Right atrium auricular region (tissue), 2 donors: Measurements from ENCODE around the gene PCDHGA2. TPM values are rescaled to one million over a fixed set of nuclear protein-coding genes. Genes with fewer than 3 reads are reported as not detected.

Experiments used
- DNase-seq: peaks from one replicate; pipeline ENCODE4 v3.0.0-alpha.2; 2019; ENCODE audit warnings: low spot score
- H3K27ac ChIP-seq, 2 donors: fragments of 200-600 bp; sonication (generic); 1 replicate in 1 of 2; 2 replicates in 1 of 2; pipeline ENCODE4 v1.5.1; 2016 to 2019
- H3K27me3 ChIP-seq, 2 donors: fragments of 200-600 bp; sonication (generic); one replicate each; pipeline versions ENCODE4 v1.5.1 to v1.6.0; 2017 to 2019
- H3K36me3 ChIP-seq: fragments of 200-600 bp; sonication (generic); one replicate; pipeline ENCODE4 v1.5.1; 2016
- H3K4me1 ChIP-seq, 2 donors: fragments of 200-600 bp; sonication (generic); one replicate each; pipeline versions ENCODE4 v1.5.1 to v1.6.0; 2017 to 2019
- H3K4me3 ChIP-seq, 2 donors: fragments of 200-600 bp; sonication (generic); 1 replicate in 1 of 2; 2 replicates in 1 of 2; pipeline ENCODE4 v1.5.1; 2017 to 2019; ENCODE audit warnings: mild to moderate bottlenecking in 1 of 2, moderate library complexity in 1 of 2
- H3K9me3 ChIP-seq, 2 donors: fragments of 200-600 bp; sonication (generic); one replicate each; pipeline ENCODE4 v1.5.1; 2019
- CTCF ChIP-seq, 2 donors: fragments of 200-600 bp; sonication (generic); IDR thresholded peaks; one replicate each; pipeline ENCODE4 v1.5.1; 2019; ENCODE audit warnings: antibody characterized with exemption in 2 of 2
- total RNA-seq, 2 donors: library from RNA; depleted of rRNA; stranded (reverse); fragments of >200 nt; gene quantifications; one replicate each; pipeline ENCODE4 v1.1.0, GENCODE V29; 2016

The PCDHGA2 gene
- total RNA-seq, 2 donors from 2014 or later = 7.5 to 7.7 TPM

GRCh38 chr5:141319202-141319601, 19.4 kb upstream of the PCDHGA2 start:
- peaks cover 0 to 12% of the 10 kb centered on the region in 2 donors for H3K4me1 ChIP-seq
- H3K36me3 ChIP-seq = peaks cover 42% of the 10 kb centered on the region
- DNase-seq = no peak
- H3K9me3 ChIP-seq = peaks cover 35 to 68% of the 10 kb centered on the region in 2 donors
- H3K4me3 ChIP-seq = no peak overlapping the region
- TF ChIP-seq CTCF (IDR thresholded peaks at IDR 0.05) = no peak
- no peak overlapping the region for H3K27ac ChIP-seq
- H3K27me3 ChIP-seq = no peaks in the 10 kb centered on the region

GRCh38 chr5:141319699-141320098, 18.9 kb upstream of the PCDHGA2 start:
- Histone ChIP-seq H3K9me3 (peaks cover 35 to 63% of the 10 kb centered on the region in 2 donors), H3K27ac (peak overlapping the region; percentile 96 to 99)

GRCh38 chr5:141320225-141321169, 18.1 kb upstream of the PCDHGA2 start, which contains the start of gene TAF7:
TAF7 (minus strand) TSS chr5:141320784; CDS start chr5:141320044, 740 bp downstream.
- Histone ChIP-seq H3K9me3 (peaks cover 35 to 55% of the 10 kb centered on the region in 2 donors), H3K4me3 (peak within 1 kb of the TSS; percentile 77 to 82), H3K4me1 (peaks cover 0 to 12% of the 10 kb centered on the region in 2 donors), H3K36me3 (peaks cover 41% of the 10 kb centered on the region), H3K27me3 (no peaks in the 10 kb centered on the region), H3K27ac (peak within 1 kb of the TSS; percentile 96 to 99)
- peak; percentile 64 to 90 for TF ChIP-seq CTCF (IDR thresholded peaks at IDR 0.05)
- peak; percentile 84 for DNase-seq

More at GRCh38 chr5:141319699-141320098, 18.9 kb upstream of the PCDHGA2 start:
- Histone ChIP-seq H3K4me3 (peak overlapping the region; percentile 77 to 82), H3K36me3 (peaks cover 42% of the 10 kb centered on the region), H3K27me3 (no peaks in the 10 kb centered on the region), H3K4me1 (peaks cover 0 to 12% of the 10 kb centered on the region in 2 donors)
- no peak for TF ChIP-seq CTCF (IDR thresholded peaks at IDR 0.05)
- no peak for DNase-seq

GRCh38 chr5:141322261-141322660, 16.3 kb upstream of the PCDHGA2 start:
- no peak for DNase-seq
- Histone ChIP-seq H3K36me3 (peaks cover 24% of the 10 kb centered on the region), H3K4me1 (peaks cover 0 to 12% of the 10 kb centered on the region in 2 donors), H3K4me3 (no peak overlapping the region), H3K27ac (no peak overlapping the region), H3K27me3 (no peaks in the 10 kb centered on the region), H3K9me3 (peaks cover 29 to 44% of the 10 kb centered on the region in 2 donors)
- TF ChIP-seq CTCF (IDR thresholded peaks at IDR 0.05) = no peak

GRCh38 chr5:141326088-141326854, 12.3 kb upstream of the PCDHGA2 start:
- peaks cover 3 to 43% of the 10 kb centered on the region in 2 donors for H3K9me3 ChIP-seq
- H3K36me3 ChIP-seq = no peaks in the 10 kb centered on the region
- H3K4me1 ChIP-seq = peaks cover 0 to 3% of the 10 kb centered on the region in 2 donors
- H3K27ac ChIP-seq = peak overlapping the region; percentile 75 to 87
- no peak for DNase-seq
- TF ChIP-seq CTCF (IDR thresholded peaks at IDR 0.05) = peak; percentile 26 to 71
- H3K4me3 ChIP-seq = peak overlapping the region; percentile 46 to 51
- H3K27me3 ChIP-seq = no peaks in the 10 kb centered on the region
